Measurements from ENCODE around the gene RNF40. TPM values are rescaled to one million over a fixed set of nuclear protein-coding genes. Genes with fewer than 3 reads are reported as not detected.
"Not testable (repeated sequence)": the region's sequence is repeated elsewhere in the genome, so short reads cannot be mapped to it uniquely, and the experiment has no call there.

The RNF40 gene
- total RNA-seq, 4 donors from 2014 or later, result 45.0 to 115 (median 73.0) TPM

GRCh38 chr16:30797670-30798309 lies 35.7 kb downstream of the RNF40 start:
- Histone ChIP-seq H3K27ac (no peak overlapping the region), H3K4me3 (no peak overlapping the region), H3K27me3 (no peaks in the 10 kb centered on the region), H3K36me3 (no peaks in the 10 kb centered on the region), H3K9me3 (no peaks in the 10 kb centered on the region), H3K4me1 (no peaks in the 10 kb centered on the region)
- TF ChIP-seq POLR2A (IDR thresholded peaks at IDR 0.05) (no peak), CTCF (IDR thresholded peaks at IDR 0.05) (no peak)
- no peak for DNase-seq

- TF ChIP-seq CTCF (IDR thresholded peaks at IDR 0.05) (no peak), POLR2A (IDR thresholded peaks at IDR 0.05) (no peak)
- Histone ChIP-seq H3K4me3 (no peak overlapping the region), H3K27ac (no peak overlapping the region), H3K4me1 (peaks cover 0 to 10% (median 2%) of the 10 kb centered on the region in 4 donors), H3K36me3 (no peaks in the 10 kb centered on the region), H3K27me3 (no peaks in the 10 kb centered on the region), H3K9me3 (no peaks in the 10 kb centered on the region)
- no peak for DNase-seq
These were observed 40.8 kb downstream of the RNF40 start for GRCh38 chr16:30802936-30803335.

GRCh38 chr16:30805056-30805369 lies 42.9 kb downstream of the RNF40 start:
- Histone ChIP-seq H3K4me1 (peaks cover 0 to 10% (median 2%) of the 10 kb centered on the region in 4 donors), H3K27me3 (no peaks in the 10 kb centered on the region), H3K36me3 (no peaks in the 10 kb centered on the region), H3K9me3 (no peaks in the 10 kb centered on the region), H3K4me3 (peak overlapping the region; percentile 57 to 82 (median 66)), H3K27ac (peak overlapping the region; percentile 59 to 93 (median 83))
- DNase-seq, result no peak
- TF ChIP-seq POLR2A (IDR thresholded peaks at IDR 0.05), result no peak
- no peak for TF ChIP-seq CTCF (IDR thresholded peaks at IDR 0.05)

GRCh38 chr16:30805370-30806169 lies 43.4 kb downstream of the RNF40 start:
- H3K9me3 ChIP-seq, result no peaks in the 10 kb centered on the region
- H3K4me1 ChIP-seq, result peaks cover 0 to 10% (median 2%) of the 10 kb centered on the region in 4 donors
- TF ChIP-seq POLR2A (IDR thresholded peaks at IDR 0.05) (peak; percentile 87 to 88), CTCF (IDR thresholded peaks at IDR 0.05) (peak in 1 of 6 experiments; percentile 18)
- H3K4me3 ChIP-seq, result peak overlapping the region; percentile 57 to 82 (median 66)
- no peaks in the 10 kb centered on the region for H3K27me3 ChIP-seq
- peak; percentile 66 to 91 (median 90) for DNase-seq
- H3K27ac ChIP-seq, result peak overlapping the region; percentile 59 to 93 (median 83)
- H3K36me3 ChIP-seq, result no peaks in the 10 kb centered on the region

- TF ChIP-seq CTCF (IDR thresholded peaks at IDR 0.05) (no peak), POLR2A (IDR thresholded peaks at IDR 0.05) (no peak)
- H3K27me3 ChIP-seq, result no peaks in the 10 kb centered on the region
These were observed 46.0 kb downstream of the RNF40 start for GRCh38 chr16:30808146-30808545.

GRCh38 chr16:30808890-30809426 lies 46.8 kb downstream of the RNF40 start:
- H3K36me3 ChIP-seq, H3K27ac ChIP-seq, H3K4me1 ChIP-seq, H3K9me3 ChIP-seq, DNase-seq, H3K4me3 ChIP-seq, H3K27me3 ChIP-seq: not testable (repeated sequence)

More at GRCh38 chr16:30808146-30808545, 46.0 kb downstream of the RNF40 start:
- H3K27ac ChIP-seq, result no peak overlapping the region
- DNase-seq, result no peak
- no peaks in the 10 kb centered on the region for H3K9me3 ChIP-seq
- no peak overlapping the region for H3K4me3 ChIP-seq
- H3K36me3 ChIP-seq, result no peaks in the 10 kb centered on the region
- H3K4me1 ChIP-seq, result peaks cover 0 to 10% (median 2%) of the 10 kb centered on the region in 4 donors

GRCh38 chr16:30809675-30810074 lies 47.6 kb downstream of the RNF40 start:
- H3K9me3 ChIP-seq, H3K27me3 ChIP-seq, DNase-seq, H3K4me3 ChIP-seq, H3K27ac ChIP-seq, H3K4me1 ChIP-seq, H3K36me3 ChIP-seq: not testable (repeated sequence)

Data from Peyer's patch (tissue), 4 donors.